A549 (cell line): ENCODE results near the gene GLIS1. TPM values are rescaled to one million over a fixed set of nuclear protein-coding genes. Genes with fewer than 3 reads are reported as not detected.

Experiments
- ATAC-seq, 2 experiments: fragments of 200-7000 bp in 1 of 2; fragments of >200 bp in 1 of 2; cut with Nextera tagmentation in 1 of 2; cut with Tn5 transposase in 1 of 2; 3 replicates each; pipeline versions ENCODE4 v1.8.0 to v1.9.1; 2018 to 2020; ENCODE audit warnings: mild to moderate bottlenecking in 1 of 2, moderate library complexity in 1 of 2
- CTCF ChIA-PET: fragments of 300-600 bp; sonication (Branson Sonifier 250); formaldehyde crosslinking; extraction: SDS; loops from one replicate; lab custom pipeline; 2021; ENCODE audit warnings: antibody characterized with exemption, inconsistent platforms; lab: Yijun Ruan, JAX
- POLR2A ChIA-PET: fragments of 350-600 bp; formaldehyde crosslinking; extraction: SDS; loops from one replicate; lab custom pipeline; 2021; ENCODE audit warnings: antibody characterized with exemption, inconsistent platforms; lab: Yijun Ruan, JAX
- DNase-seq, 2 experiments: peaks; one replicate each; pipeline versions ENCODE4 v3.0.0 to v3.0.0-alpha.2; 2011 to 2016; ENCODE audit warnings: low read depth in 1 of 2, low spot score in 1 of 2
- FAIRE-seq: peaks from 2 replicates; lab custom pipeline; 2011; peaks lifted over from hg19 to GRCh38; lab: Jason Lieb, UNC
- H3K27ac ChIP-seq, 2 experiments: fragments of >200 bp; sonication (Bioruptor Twin); formaldehyde crosslinking; 3 replicates each; pipeline ENCODE4 v1.5.1; 2016 to 2017
- H3K4me1 ChIP-seq: fragments of >200 bp; sonication (Bioruptor Twin); formaldehyde crosslinking; 3 replicates; pipeline ENCODE4 v1.6.1; 2016
- H3K4me2 ChIP-seq: fragments of >200 bp; sonication (Bioruptor Twin); formaldehyde crosslinking; 3 replicates; pipeline ENCODE4 v1.6.1; 2016
- H3K4me3 ChIP-seq: fragments of >200 bp; sonication (Bioruptor Twin); formaldehyde crosslinking; 3 replicates; pipeline ENCODE4 v1.5.1; 2016
- H3K9me3 ChIP-seq: fragments of >200 bp; sonication (Bioruptor Twin); formaldehyde crosslinking; 3 replicates; pipeline ENCODE4 v1.6.1; 2016
- CTCF ChIP-seq: fragments of >200 bp; sonication (Bioruptor Twin); formaldehyde crosslinking; IDR thresholded peaks from 3 replicates; pipeline ENCODE4 v1.5.1; 2016
- EHF ChIP-seq: fragments of 250-450 bp; sonication (Bioruptor Pico); IDR thresholded peaks from 2 replicates; pipeline ENCODE4 v1.5.0; 2020; ENCODE audit warnings: mild to moderate bottlenecking
- EP300 ChIP-seq, 2 experiments: fragments of >200 bp; sonication (Bioruptor Twin); formaldehyde crosslinking; IDR thresholded peaks; 2 replicates in 1 of 2; 3 replicates in 1 of 2; pipeline ENCODE4 v1.6.1; 2016 to 2017
- ESRRA ChIP-seq: fragments of 150-350 bp; IDR thresholded peaks from 2 replicates; pipeline ENCODE4 v1.6.1; 2014; ENCODE audit warnings: mild to moderate bottlenecking, low read length, borderline replicate concordance
- FOSL2 ChIP-seq, 2 experiments: fragments of 450-650 bp in 1 of 2; fragments of >200 bp in 1 of 2; sonication (Bioruptor Twin) in 1 of 2; formaldehyde crosslinking; IDR thresholded peaks; 2 replicates each; pipeline versions ENCODE4 v1.5.0 to v1.6.1; 2016 to 2020; ENCODE audit warnings: mild to moderate bottlenecking in 1 of 2, moderate library complexity in 1 of 2
- HDAC2 ChIP-seq: fragments of 200-600 bp; sonication (generic); IDR thresholded peaks from 2 replicates; pipeline ENCODE4 v1.6.1; 2016
- HOXA7 ChIP-seq: fragments of 250-450 bp; sonication (Bioruptor Pico); IDR thresholded peaks from 2 replicates; pipeline ENCODE4 v1.5.0; 2020; ENCODE audit warnings: mild to moderate bottlenecking, moderate library complexity
- JUNB ChIP-seq: fragments of >200 bp; sonication (Bioruptor Twin); formaldehyde crosslinking; IDR thresholded peaks from 2 replicates; pipeline ENCODE4 v1.6.1; 2016
- KDM1A ChIP-seq: fragments of 200-600 bp; sonication (generic); IDR thresholded peaks from 2 replicates; pipeline ENCODE4 v1.6.1; 2016; ENCODE audit warnings: low read depth, mild to moderate bottlenecking
- MAZ ChIP-seq: fragments of 150-350 bp; IDR thresholded peaks from 2 replicates; pipeline ENCODE4 v1.6.1; 2014; ENCODE audit warnings: antibody characterized with exemption, low read depth, low read length, borderline replicate concordance
- MYC ChIP-seq: IDR thresholded peaks from 2 replicates; pipeline ENCODE4 v1.6.1; 2012; ENCODE audit warnings: mild to moderate bottlenecking, inconsistent platforms, low read length, improper control_type of control experiment, borderline replicate concordance
- NFE2L2 ChIP-seq: fragments of 150-350 bp; conservative IDR thresholded peaks from 2 replicates; pipeline ENCODE4 v1.6.1; 2014; ENCODE audit warnings: low read length
- PBX3 ChIP-seq: IDR thresholded peaks from 2 replicates; pipeline ENCODE4 v1.6.1; 2012
- REST ChIP-seq: fragments of 200-600 bp; sonication (generic); IDR thresholded peaks from 2 replicates; pipeline ENCODE4 v1.6.1; 2016; ENCODE audit warnings: antibody characterized with exemption, mild to moderate bottlenecking, moderate library complexity
- RFX5 ChIP-seq: fragments of 450-650 bp; IDR thresholded peaks from 2 replicates; pipeline ENCODE4 v1.7.1; 2014; ENCODE audit warnings: antibody characterized with exemption, mild to moderate bottlenecking, moderate library complexity
- ZC3H11A ChIP-seq: fragments of 450-650 bp; IDR thresholded peaks from 2 replicates; pipeline ENCODE4 v1.6.1; 2014; ENCODE audit warnings: antibody characterized with exemption, mild to moderate bottlenecking
- ZFP36 ChIP-seq: fragments of 450-650 bp; IDR thresholded peaks from 2 replicates; pipeline ENCODE4 v1.6.1; 2014; ENCODE audit warnings: borderline replicate concordance; ENCODE audit not compliant: partially characterized antibody
- WGBS: methylation state at CpG from one replicate; pipeline ENCODE4 v1.1.6; 2017; ENCODE audit errors: missing lambda C conversion rate; 5-methylcytosine and 5-hydroxymethylcytosine counted together
- polyA plus RNA-seq, 4 experiments: library from polyadenylated mRNA; depleted of rRNA in 3 of 4; stranded (reverse); fragments of >200 nt; fragmentation: RNase III in 1 of 4; extraction: RNeasy Plus Mini Kit Qiagen cat#74134 plus additional on column Dnase treatment in 1 of 4; gene quantifications; 2 replicates in 3 of 4; 3 replicates in 1 of 4; pipeline ENCODE4 v1.2.3, GENCODE V29; 2011 to 2017
- TF ChIP-seq, protein P1 (sequence below): fragments of 250-450 bp; sonication (Bioruptor Pico); IDR thresholded peaks from 2 replicates; pipeline ENCODE4 v1.5.0; 2021; ENCODE audit warnings: mild to moderate bottlenecking, moderate library complexity, borderline replicate concordance

Gene GLIS1
- polyA plus RNA-seq, 2 of the 4 experiments (the other 2 are of a cell fraction) = 0.04 TPM; not detected in 1

- TF ChIP-seq CTCF (no peak), PBX3 (no peak)
These were observed 255.8 kb downstream of the GLIS1 start for GRCh38 chr1:53483170-53483569.

GRCh38 chr1:53482441-53483153 is 256.4 kb downstream of the GLIS1 start:
- H3K9me3 ChIP-seq = no peaks in the 10 kb centered on the region
- CTCF ChIA-PET = interaction anchor here (6.8 kb wide), 1 partner anchor 273 kb away, joined by 40 read pairs; no protein-coding TSS in a partner anchor
- POLR2A ChIA-PET = no interaction called here
- TF ChIP-seq RFX5 = no peak
- TF ChIP-seq HOXA7 (CRISPR knock-in tag) = no peak
- TF ChIP-seq FOSL2 (IDR thresholded peaks at IDR 0.05) = no peak
- TF ChIP-seq FOSL2 (CRISPR knock-in tag; IDR thresholded peaks at IDR 0.05) = no peak
- TF ChIP-seq JUNB = no peak
- TF ChIP-seq EP300 (IDR thresholded peaks at IDR 0.05) = no peak
- TF ChIP-seq ZFP36 = no peak
- TF ChIP-seq NFE2L2 = no peak
- no peak for TF ChIP-seq EHF (CRISPR knock-in tag)
- no peak for TF ChIP-seq ESRRA
- no peak for TF ChIP-seq REST
- TF ChIP-seq HDAC2 = no peak
- no peak for TF ChIP-seq ZC3H11A
- no peak for TF ChIP-seq MAZ
- no peak for TF ChIP-seq MYC
- TF ChIP-seq, protein P1, sequence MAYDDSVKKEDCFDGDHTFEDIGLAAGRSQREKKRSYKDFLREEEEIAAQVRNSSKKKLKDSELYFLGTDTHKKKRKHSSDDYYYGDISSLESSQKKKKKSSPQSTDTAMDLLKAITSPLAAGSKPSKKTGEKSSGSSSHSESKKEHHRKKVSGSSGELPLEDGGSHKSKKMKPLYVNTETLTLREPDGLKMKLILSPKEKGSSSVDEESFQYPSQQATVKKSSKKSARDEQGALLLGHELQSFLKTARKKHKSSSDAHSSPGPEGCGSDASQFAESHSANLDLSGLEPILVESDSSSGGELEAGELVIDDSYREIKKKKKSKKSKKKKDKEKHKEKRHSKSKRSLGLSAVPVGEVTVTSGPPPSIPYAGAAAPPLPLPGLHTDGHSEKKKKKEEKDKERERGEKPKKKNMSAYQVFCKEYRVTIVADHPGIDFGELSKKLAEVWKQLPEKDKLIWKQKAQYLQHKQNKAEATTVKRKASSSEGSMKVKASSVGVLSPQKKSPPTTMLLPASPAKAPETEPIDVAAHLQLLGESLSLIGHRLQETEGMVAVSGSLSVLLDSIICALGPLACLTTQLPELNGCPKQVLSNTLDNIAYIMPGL (CRISPR knock-in tag) = no peak
- TF ChIP-seq KDM1A = no peak
- DNase-seq = no peak
- no peak for ATAC-seq
- H3K4me1 ChIP-seq = no peaks in the 10 kb centered on the region
- H3K4me2 ChIP-seq = no peak overlapping the region
- no peak overlapping the region for H3K27ac ChIP-seq
- no peak overlapping the region for H3K4me3 ChIP-seq
- WGBS = 71% methylated on average over 13 of the region's 14 CpGs
- FAIRE-seq = no peak

More at GRCh38 chr1:53483170-53483569, 255.8 kb downstream of the GLIS1 start:
- H3K27ac ChIP-seq = no peak overlapping the region
- no peak overlapping the region for H3K4me3 ChIP-seq
- DNase-seq (no peak), FAIRE-seq (no peak), ATAC-seq (no peak)
- H3K4me2 ChIP-seq = no peak overlapping the region
- WGBS = 65% methylated on average over 9 of the region's 9 CpGs
- ChIA-PET POLR2A (no interaction called here), CTCF (interaction anchor here (5.2 to 6.8 kb wide), 2 partner anchors 200 to 272 kb away, joined by 40 to 41 read pairs; no protein-coding TSS in a partner anchor)
- no peaks in the 10 kb centered on the region for H3K9me3 ChIP-seq
- no peaks in the 10 kb centered on the region for H3K4me1 ChIP-seq
